ENCODE results near the gene PLEKHH3. TPM values are rescaled to one million over a fixed set of nuclear protein-coding genes. Genes with fewer than 3 reads are reported as not detected.

PLEKHH3 gene
- total RNA-seq, 3 donors from 2014 or later (not counting 1 experiment from before 2014, with no cell fraction given) = 0.14 to 1.8 (median 0.26) TPM

DNA sequence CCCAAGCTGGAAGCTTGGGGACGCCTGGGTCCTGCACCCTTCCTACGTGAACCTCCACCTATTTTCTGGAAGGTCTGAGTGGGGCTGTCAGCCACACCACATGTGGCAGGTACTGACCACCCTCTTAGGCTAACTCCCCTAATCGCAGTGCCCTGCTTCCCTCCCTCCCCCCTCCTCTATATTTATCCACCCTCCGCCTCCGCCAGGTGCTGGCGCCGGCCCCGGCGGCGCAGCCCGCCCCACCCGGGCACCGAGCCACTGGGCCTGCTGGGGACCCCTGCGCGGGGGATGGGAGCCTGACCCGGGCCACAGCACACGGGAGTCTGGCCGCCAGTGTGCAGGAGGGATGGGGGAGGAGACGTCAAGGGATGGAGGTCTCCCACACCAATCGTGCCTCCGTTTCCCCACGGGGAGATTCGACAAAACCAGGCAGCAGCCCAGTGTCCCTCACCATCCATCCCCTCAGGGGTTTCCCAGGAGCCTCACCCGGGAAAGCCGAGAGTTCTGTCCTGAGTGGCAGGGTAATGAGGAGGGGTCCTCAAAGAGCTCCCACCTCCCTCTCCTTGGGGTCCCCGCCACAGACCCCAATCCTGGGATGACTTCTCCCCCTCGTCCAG, 1.3 kb downstream of the PLEKHH3 start:
- Histone ChIP-seq H3K4me1 (ENCODE audit: control insufficient read depth, insufficient read depth, low read length) (peaks cover 76% of the 10 kb centered on the region), H3K36me3 (ENCODE audit: control insufficient read depth, insufficient read depth, low read length) (no peaks in the 10 kb centered on the region), H3K9me3 (ENCODE audit: control insufficient read depth, insufficient read depth, low read length) (no peaks in the 10 kb centered on the region), H3K27ac (ENCODE audit: low read length) (no peak overlapping the region), H3K27me3 (ENCODE audit: control insufficient read depth, insufficient read depth, low read length) (peaks cover 47% of the 10 kb centered on the region), H3K4me3 (ENCODE audit: low read length) (no peak overlapping the region)
- no peaks in the 10 kb centered on the region for H3K36me3 Mint-ChIP-seq
- ATAC-seq (no peak), DNase-seq (peak in 1 of 2 donors; percentile 23)
- intact Hi-C loops (cut with micrococcal nuclease) = no loop called here
- H3K4me1 Mint-ChIP-seq = peaks cover 26 to 53% of the 10 kb centered on the region in 2 donors
- peaks cover 7 to 35% of the 10 kb centered on the region in 2 donors for H3K27me3 Mint-ChIP-seq (ENCODE audit: low read depth in 2 of 2)
- WGBS (ENCODE audit: insufficient coverage) = 5% methylated on average over 22 of the region's 27 CpGs
- no peak overlapping the region for H3K27ac Mint-ChIP-seq
- no peak overlapping the region for H3K4me3 Mint-ChIP-seq
- H3K9me3 Mint-ChIP-seq = no peaks in the 10 kb centered on the region
- TF ChIP-seq, protein P1, sequence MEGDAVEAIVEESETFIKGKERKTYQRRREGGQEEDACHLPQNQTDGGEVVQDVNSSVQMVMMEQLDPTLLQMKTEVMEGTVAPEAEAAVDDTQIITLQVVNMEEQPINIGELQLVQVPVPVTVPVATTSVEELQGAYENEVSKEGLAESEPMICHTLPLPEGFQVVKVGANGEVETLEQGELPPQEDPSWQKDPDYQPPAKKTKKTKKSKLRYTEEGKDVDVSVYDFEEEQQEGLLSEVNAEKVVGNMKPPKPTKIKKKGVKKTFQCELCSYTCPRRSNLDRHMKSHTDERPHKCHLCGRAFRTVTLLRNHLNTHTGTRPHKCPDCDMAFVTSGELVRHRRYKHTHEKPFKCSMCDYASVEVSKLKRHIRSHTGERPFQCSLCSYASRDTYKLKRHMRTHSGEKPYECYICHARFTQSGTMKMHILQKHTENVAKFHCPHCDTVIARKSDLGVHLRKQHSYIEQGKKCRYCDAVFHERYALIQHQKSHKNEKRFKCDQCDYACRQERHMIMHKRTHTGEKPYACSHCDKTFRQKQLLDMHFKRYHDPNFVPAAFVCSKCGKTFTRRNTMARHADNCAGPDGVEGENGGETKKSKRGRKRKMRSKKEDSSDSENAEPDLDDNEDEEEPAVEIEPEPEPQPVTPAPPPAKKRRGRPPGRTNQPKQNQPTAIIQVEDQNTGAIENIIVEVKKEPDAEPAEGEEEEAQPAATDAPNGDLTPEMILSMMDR (IDR thresholded peaks at IDR 0.05) = no peak

DNA sequence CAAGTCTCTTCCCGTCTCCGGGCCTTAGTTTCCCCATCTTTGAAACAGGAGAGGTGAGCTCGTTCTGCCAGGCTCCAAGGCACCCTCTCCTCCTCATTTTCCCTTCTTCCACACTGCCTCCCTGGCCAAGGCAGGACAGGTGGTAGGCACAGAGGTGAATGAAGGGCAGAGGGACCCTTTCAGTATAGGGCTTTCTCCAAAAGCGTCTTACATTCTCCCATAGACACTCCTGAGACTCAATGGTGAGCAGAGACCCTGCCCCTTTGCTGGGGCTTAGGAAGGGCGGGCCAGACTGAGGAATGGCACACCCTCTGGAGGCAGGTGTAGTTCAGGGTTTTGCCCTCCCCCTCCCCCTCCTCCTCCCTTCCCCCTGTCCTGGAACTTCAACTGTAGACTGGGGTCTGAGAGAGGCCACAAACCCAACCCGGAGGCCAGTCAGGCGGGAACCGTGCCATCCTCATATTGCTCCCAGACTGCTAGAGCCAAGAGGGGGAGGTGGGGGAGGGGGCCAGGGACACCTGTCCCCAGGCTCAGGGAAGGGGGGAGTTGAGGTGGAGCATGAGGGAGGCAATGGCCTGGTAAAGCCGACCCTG, 1.9 kb downstream of the PLEKHH3 start:
- ATAC-seq (no peak), DNase-seq (peak in 1 of 2 donors; percentile 22)
- Histone ChIP-seq H3K9me3 (ENCODE audit: control insufficient read depth, insufficient read depth, low read length) (no peaks in the 10 kb centered on the region), H3K4me1 (ENCODE audit: control insufficient read depth, insufficient read depth, low read length) (peaks cover 72% of the 10 kb centered on the region), H3K36me3 (ENCODE audit: control insufficient read depth, insufficient read depth, low read length) (no peaks in the 10 kb centered on the region), H3K27me3 (ENCODE audit: control insufficient read depth, insufficient read depth, low read length) (peaks cover 47% of the 10 kb centered on the region), H3K27ac (ENCODE audit: low read length) (no peak overlapping the region), H3K4me3 (ENCODE audit: low read length) (no peak overlapping the region)
- peaks cover 7 to 36% of the 10 kb centered on the region in 2 donors for H3K27me3 Mint-ChIP-seq (ENCODE audit: low read depth in 2 of 2)
- H3K4me3 Mint-ChIP-seq = peak overlapping the region; percentile 21
- peaks cover 24 to 51% of the 10 kb centered on the region in 2 donors for H3K4me1 Mint-ChIP-seq
- TF ChIP-seq, protein P1 (IDR thresholded peaks at IDR 0.05) = no peak
- no peaks in the 10 kb centered on the region for H3K9me3 Mint-ChIP-seq
- intact Hi-C loops (cut with micrococcal nuclease) = no loop called here
- H3K36me3 Mint-ChIP-seq = no peaks in the 10 kb centered on the region
- peak overlapping the region in 1 of 2 donors; percentile 70 for H3K27ac Mint-ChIP-seq
- WGBS (ENCODE audit: insufficient coverage) = 23% methylated on average over 7 of the region's 9 CpGs

DNA sequence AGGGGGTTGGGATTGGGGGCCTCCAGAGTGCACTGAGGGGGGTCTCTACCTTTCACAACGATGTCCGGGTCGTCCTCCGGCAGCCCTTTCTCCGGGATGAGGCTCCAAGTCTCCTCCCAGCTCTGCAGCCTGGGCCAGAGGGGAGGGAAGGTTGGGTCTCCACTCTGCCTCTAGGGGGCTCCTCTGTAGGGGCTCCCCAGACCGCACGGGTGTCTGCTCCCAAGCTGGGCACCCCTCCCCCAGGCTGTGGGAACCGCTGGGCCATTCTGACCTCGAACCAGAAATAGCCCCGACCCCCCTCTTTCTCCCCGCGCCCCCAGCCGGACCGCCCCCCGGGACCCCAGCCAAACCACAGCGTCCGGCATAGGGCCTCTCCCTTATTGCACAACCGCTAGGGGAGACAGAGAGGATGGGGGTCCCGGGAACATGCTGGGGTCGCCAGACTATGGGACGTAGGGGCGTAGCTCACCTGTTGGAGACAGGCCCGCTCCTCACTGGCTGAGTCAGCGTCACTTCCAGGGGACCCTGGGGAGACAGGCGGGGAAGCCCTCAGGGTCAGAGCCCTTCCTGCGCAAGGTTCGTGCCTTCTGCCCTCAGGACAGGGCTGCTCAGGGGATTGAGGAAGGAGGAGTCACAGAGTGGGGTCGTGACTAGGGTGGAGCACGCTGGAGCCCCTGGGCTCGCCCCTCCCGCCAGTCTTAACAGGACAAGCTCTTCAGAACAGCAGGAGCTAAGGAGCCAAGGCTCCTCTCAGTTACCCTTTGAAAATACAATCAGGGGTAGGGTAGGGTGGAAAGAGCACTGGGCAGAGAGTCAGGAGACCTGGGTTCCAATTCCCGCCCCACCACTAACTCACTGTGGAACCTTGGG, 2.7 kb downstream of the PLEKHH3 start:
- Histone ChIP-seq H3K36me3 (ENCODE audit: control insufficient read depth, insufficient read depth, low read length) (no peaks in the 10 kb centered on the region), H3K27me3 (ENCODE audit: control insufficient read depth, insufficient read depth, low read length) (peaks cover 51% of the 10 kb centered on the region), H3K27ac (ENCODE audit: low read length) (no peak overlapping the region), H3K9me3 (ENCODE audit: control insufficient read depth, insufficient read depth, low read length) (no peaks in the 10 kb centered on the region), H3K4me1 (ENCODE audit: control insufficient read depth, insufficient read depth, low read length) (peaks cover 66% of the 10 kb centered on the region), H3K4me3 (ENCODE audit: low read length) (no peak overlapping the region)
- WGBS (ENCODE audit: insufficient coverage) = 1% methylated on average over 31 of the region's 32 CpGs
- no peaks in the 10 kb centered on the region for H3K9me3 Mint-ChIP-seq
- H3K36me3 Mint-ChIP-seq = no peaks in the 10 kb centered on the region
- DNase-seq (peak in 1 of 2 donors; percentile 63), ATAC-seq (no peak)
- H3K4me3 Mint-ChIP-seq = peak overlapping the region; percentile 28
- peak overlapping the region in 1 of 2 donors; percentile 70 for H3K27ac Mint-ChIP-seq
- intact Hi-C loops (cut with micrococcal nuclease) = no loop called here
- H3K4me1 Mint-ChIP-seq = peaks cover 21 to 55% of the 10 kb centered on the region in 2 donors
- TF ChIP-seq, protein P1 (IDR thresholded peaks at IDR 0.05) = peak; percentile 54
- peaks cover 12 to 41% of the 10 kb centered on the region in 2 donors for H3K27me3 Mint-ChIP-seq (ENCODE audit: low read depth in 2 of 2)
